Measurements from ENCODE around the gene SPRED1.

SPRED1 gene

DNA sequence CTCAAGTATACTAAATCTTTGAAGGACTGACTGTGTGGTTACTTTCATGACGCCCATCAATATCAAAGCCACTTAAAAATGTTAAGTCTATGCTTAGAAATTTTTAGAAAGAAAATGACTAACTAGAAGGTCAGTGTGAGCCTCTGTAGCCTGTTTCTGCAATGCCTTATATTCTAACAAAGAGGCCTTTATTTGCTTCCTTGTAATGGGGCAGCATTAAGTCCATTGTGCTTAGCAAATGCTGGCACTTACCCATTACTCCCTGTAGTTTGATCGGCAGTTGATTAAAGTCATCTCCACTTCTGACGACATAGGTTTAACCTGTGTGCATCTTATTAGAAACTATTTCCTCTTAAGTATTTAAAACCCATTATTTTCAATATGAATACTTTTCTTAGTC lies 109.7 kb downstream of the SPRED1 start:
- no peak for DNase-seq (ENCODE audit: low spot score)

DNA sequence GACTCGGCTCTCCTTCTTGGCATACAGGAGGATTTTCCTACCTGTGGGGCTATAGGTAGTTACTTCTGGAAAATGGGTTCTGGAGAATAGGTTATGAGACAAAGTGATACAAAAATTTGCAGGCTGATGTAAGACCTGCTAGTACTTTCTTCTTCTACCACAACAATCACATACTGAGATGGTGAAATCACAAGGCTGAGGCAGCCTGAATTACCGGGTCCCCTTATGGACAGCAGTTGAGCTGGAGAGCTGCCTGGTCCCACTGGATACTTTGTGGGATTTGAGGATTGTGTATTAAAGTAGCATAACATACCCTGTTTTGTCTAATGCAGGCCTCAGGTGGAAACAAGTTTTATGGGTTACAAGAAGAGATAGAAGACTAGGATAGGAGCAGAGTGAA lies 114.8 kb downstream of the SPRED1 start:
- DNase-seq (ENCODE audit: low spot score) = peak; percentile 15

- DNase-seq (ENCODE audit: low spot score) = no peak
Measured at GRCh38 chr15:38369936-38370478, 117.4 kb downstream of the SPRED1 start.

GRCh38 chr15:38373016-38373415 lies 120.4 kb downstream of the SPRED1 start:
- DNase-seq (ENCODE audit: low spot score) = no peak

DNA sequence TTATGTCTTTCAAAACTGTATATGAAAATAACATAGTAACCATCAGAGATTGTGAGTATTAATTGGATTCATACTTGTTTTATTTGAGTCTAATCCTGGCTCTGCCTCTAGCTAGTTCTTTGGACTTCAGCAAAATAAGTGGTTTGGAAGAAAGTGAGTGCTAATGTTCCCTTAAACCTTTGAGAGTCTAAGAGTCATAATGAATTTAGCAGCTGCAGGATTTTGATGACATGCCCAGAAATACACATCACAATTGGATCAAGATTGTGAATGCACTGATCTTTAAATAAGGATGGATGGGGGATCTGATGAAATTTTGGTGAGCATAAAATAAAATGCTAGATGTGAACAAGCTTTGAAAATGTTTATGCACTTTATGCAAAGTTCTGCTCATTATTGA lies 121.4 kb downstream of the SPRED1 start:
- no peak for DNase-seq (ENCODE audit: low spot score)

- no peak for DNase-seq (ENCODE audit: low spot score)
Measured at GRCh38 chr15:38374556-38374955, 121.9 kb downstream of the SPRED1 start.

- DNase-seq (ENCODE audit: low spot score) = no peak
Measured at GRCh38 chr15:38376081-38376480, 123.4 kb downstream of the SPRED1 start.

GRCh38 chr15:38377636-38378035 lies 125.0 kb downstream of the SPRED1 start:
- DNase-seq (ENCODE audit: low spot score) = no peak

DNA sequence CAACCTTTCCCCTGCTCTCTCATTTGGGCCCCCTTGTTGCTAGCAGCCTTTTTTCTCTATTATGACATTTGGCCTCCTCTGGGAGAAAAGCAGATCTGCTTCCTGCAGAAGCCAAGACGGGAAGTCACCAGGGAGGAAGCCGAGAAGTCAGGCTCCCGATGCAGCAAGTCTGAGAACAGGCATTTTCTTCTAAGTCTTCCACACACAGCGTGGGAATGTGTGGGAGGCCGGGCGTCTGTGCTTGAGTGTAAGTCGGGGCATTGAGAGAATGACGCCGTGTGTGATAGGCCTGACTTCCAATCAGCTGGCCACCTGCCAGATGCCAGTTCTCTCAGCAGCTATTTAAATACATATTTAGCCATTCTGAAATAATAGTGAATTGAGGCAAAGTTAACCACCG lies 125.5 kb downstream of the SPRED1 start:
- DNase-seq (ENCODE audit: low spot score) = peak; percentile 21

DNA sequence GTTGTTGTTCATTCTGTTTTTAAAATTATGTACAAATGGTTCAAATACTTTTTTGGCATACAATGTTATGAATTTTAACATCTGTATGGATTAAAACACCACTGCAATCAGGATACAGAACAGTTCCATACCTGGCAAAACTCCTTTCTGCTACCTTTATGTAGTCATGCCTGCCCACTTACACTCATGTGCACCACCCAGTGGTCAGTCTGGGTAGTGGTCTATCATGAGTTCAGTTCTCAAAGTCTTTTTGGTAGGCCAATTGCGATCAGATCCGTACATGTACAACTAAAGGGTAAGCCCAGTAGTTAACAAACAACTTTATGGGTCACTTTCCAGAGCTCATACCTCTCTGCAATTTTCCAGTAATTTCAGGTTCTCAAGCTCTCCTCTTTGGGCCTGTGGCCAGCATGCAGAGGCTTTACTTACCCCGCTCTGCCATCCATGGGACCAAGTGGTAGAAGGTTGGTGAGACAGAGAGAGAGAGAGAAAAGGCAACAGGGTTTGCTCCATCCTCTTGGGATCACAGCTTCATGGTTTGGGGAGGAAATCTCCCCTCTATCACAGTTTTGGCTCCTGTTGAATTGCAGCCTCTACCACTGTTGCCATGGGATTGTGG lies 137.4 kb downstream of the SPRED1 start:
- DNase-seq (ENCODE audit: low spot score) = peak; percentile 49

GRCh38 chr15:38391191-38391590 lies 138.6 kb downstream of the SPRED1 start:
- no peak for DNase-seq (ENCODE audit: low spot score)

DNA sequence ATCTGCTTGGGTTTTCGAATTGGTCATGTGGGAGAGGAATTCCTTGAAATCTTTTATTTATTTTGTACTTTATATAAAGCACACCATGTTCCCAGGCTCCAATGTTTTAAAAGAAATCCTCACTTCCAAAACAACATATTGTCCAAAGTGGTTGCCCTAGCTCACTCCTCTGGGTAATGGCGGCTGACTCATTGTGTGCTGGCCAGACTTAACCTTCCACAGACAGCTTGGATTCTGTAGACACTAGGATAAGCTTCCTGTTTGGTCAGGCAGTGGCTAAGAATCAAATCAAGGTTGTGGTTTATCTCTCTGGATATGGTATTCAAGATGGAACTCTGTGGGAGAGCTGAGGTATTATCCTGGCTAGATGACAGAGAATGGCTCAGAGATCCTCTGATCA lies 145.5 kb downstream of the SPRED1 start:
- peak; percentile 87 for DNase-seq (ENCODE audit: low spot score)

DNA sequence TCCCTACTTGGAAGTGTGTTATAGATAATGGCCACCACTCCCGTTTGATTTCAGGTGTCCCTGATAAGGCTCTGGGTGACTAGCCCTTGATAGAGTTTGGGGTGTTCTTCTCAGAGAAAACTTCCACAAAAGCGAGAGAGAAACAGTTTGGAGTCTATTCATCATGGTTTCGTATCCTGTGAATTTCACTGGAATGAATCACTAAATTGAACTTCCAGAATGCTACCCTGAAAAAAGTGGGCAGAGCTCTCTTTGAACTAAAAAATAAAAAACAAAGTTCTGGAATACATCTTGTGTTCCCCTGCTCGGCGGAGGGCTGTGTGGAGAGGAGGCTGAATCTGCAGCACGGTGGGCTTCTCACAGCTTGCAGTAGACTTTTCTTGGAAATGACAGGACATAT lies 148.5 kb downstream of the SPRED1 start:
- DNase-seq (ENCODE audit: low spot score) = peak; percentile 29

DNA sequence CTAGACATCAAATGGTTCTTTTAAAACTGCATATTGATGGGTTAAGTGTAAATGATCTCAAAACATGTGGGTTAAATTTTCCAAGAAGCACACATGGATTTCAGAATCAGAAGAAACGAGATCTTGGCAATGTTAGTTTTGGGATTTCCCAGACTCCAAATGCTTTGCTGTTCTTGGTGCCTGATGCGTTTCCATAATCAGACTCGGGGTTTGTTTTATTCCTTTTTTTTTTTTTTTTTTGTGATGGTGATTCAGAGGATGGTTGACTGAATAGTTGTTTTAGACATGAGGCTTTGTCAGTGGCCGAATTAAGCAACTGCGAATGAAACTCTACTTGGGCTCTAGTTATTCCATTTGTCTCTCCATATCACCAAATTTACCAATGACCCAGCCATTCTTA lies 149.1 kb downstream of the SPRED1 start:
- peak; percentile 12 for DNase-seq (ENCODE audit: low spot score)

DNA sequence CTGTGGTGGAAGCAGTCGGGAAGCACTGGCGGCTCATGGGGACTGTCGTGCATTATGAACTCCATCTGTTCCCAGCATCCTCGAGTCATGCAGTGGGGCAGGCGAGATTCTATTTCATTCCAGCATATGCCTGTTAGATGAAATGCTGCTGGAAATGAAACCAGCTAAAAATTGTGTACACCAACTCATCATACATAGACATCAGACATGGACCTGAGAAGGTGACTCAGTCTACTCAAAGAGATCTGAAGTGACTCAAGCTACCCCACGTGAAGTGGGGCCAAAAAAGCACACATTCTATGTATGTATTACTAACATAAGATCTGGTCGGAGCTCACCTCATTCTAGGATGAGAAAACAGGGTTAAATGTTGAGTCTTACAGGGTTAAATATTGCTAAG lies 153.8 kb downstream of the SPRED1 start:
- no peak for DNase-seq (ENCODE audit: low spot score)

Measured in AG08395 (cell line).